Endothelial cell (in vitro differentiated cells): ENCODE results near the gene ACSF2. TPM values are rescaled to one million over a fixed set of nuclear protein-coding genes. Genes with fewer than 3 reads are reported as not detected.

Experiments used
- DNase-seq: peaks from one replicate; pipeline ENCODE4 v3.0.0; 2021; ENCODE audit warnings: low spot score
- H3K27ac Mint-ChIP-seq: one replicate; pipeline ENCODE4 v1.8.0; 2021; ENCODE audit warnings: mixed read lengths, inconsistent platforms; ENCODE audit not compliant: unreplicated experiment
- H3K27me3 Mint-ChIP-seq: one replicate; pipeline ENCODE4 v1.8.0; 2021; ENCODE audit warnings: mild to moderate bottlenecking, moderate library complexity, mixed read lengths, inconsistent platforms; ENCODE audit not compliant: unreplicated experiment
- H3K36me3 Mint-ChIP-seq: one replicate; pipeline ENCODE4 v1.8.0; 2021; ENCODE audit warnings: mild to moderate bottlenecking, low read depth, mixed read lengths, inconsistent platforms; ENCODE audit not compliant: unreplicated experiment
- H3K4me1 Mint-ChIP-seq: one replicate; pipeline ENCODE4 v1.8.0; 2021; ENCODE audit warnings: mild to moderate bottlenecking, mixed read lengths, inconsistent platforms; ENCODE audit not compliant: unreplicated experiment
- H3K4me3 Mint-ChIP-seq: one replicate; pipeline ENCODE4 v1.8.0; 2021; ENCODE audit warnings: mild to moderate bottlenecking, mixed read lengths, inconsistent platforms; ENCODE audit not compliant: unreplicated experiment
- H3K9me3 Mint-ChIP-seq: one replicate; pipeline ENCODE4 v1.8.0; 2021; ENCODE audit warnings: mixed read lengths, inconsistent platforms; ENCODE audit not compliant: unreplicated experiment
- CTCF ChIP-seq: fragments of 200-600 bp; sonication (generic); IDR thresholded peaks from one replicate; pipeline ENCODE4 v1.5.0; 2021; ENCODE audit warnings: antibody characterized with exemption; ENCODE audit not compliant: unreplicated experiment
- total RNA-seq: library from RNA; stranded (reverse); fragmentation: NEBNext Ultra II Directional; extraction: Animal tissue kit (Norgen Biotek cat#: 25700); gene quantifications from one replicate; pipeline ENCODE4 v1.2.1, GENCODE V29; 2021; ENCODE audit not compliant: unreplicated experiment

ACSF2 gene
- total RNA-seq, 1 donor from 2014 or later, result 51.0 TPM

GRCh38 chr17:50421308-50422051 lies 4.5 kb upstream of the ACSF2 start:
- no peak overlapping the region for H3K4me3 Mint-ChIP-seq
- DNase-seq, result no peak
- H3K27me3 Mint-ChIP-seq, result peaks cover 10% of the 10 kb centered on the region
- peaks cover 12% of the 10 kb centered on the region for H3K4me1 Mint-ChIP-seq
- peaks cover 11% of the 10 kb centered on the region for H3K36me3 Mint-ChIP-seq
- no peak for TF ChIP-seq CTCF
- peaks cover 6% of the 10 kb centered on the region for H3K9me3 Mint-ChIP-seq
- peak overlapping the region; percentile 48 for H3K27ac Mint-ChIP-seq

GRCh38 chr17:50422738-50423137 lies 3.3 kb upstream of the ACSF2 start:
- no peak for TF ChIP-seq CTCF
- no peak overlapping the region for H3K27ac Mint-ChIP-seq
- peaks cover 14% of the 10 kb centered on the region for H3K36me3 Mint-ChIP-seq
- no peak for DNase-seq
- H3K9me3 Mint-ChIP-seq, result peaks cover 6% of the 10 kb centered on the region
- H3K4me3 Mint-ChIP-seq, result no peak overlapping the region
- peaks cover 13% of the 10 kb centered on the region for H3K27me3 Mint-ChIP-seq
- peaks cover 23% of the 10 kb centered on the region for H3K4me1 Mint-ChIP-seq

- no peak overlapping the region for H3K4me3 Mint-ChIP-seq
- H3K36me3 Mint-ChIP-seq, result peaks cover 16% of the 10 kb centered on the region
- H3K27me3 Mint-ChIP-seq, result peaks cover 13% of the 10 kb centered on the region
- H3K4me1 Mint-ChIP-seq, result peaks cover 25% of the 10 kb centered on the region
- no peak for TF ChIP-seq CTCF
- no peak overlapping the region for H3K27ac Mint-ChIP-seq
- DNase-seq, result no peak
- peaks cover 6% of the 10 kb centered on the region for H3K9me3 Mint-ChIP-seq
Observed at GRCh38 chr17:50423553-50424159, 2.4 kb upstream of the ACSF2 start.

- no peak overlapping the region for H3K27ac Mint-ChIP-seq
- peaks cover 2% of the 10 kb centered on the region for H3K9me3 Mint-ChIP-seq
- no peak overlapping the region for H3K4me3 Mint-ChIP-seq
- H3K27me3 Mint-ChIP-seq, result peaks cover 13% of the 10 kb centered on the region
- H3K4me1 Mint-ChIP-seq, result peaks cover 19% of the 10 kb centered on the region
- H3K36me3 Mint-ChIP-seq, result peaks cover 11% of the 10 kb centered on the region
- no peak for TF ChIP-seq CTCF
- DNase-seq, result no peak
Observed at GRCh38 chr17:50424246-50424995, 1.6 kb upstream of the ACSF2 start.
